Lung (tissue), 12 donors: ENCODE data around the gene ITPK1. TPM values are rescaled to one million over a fixed set of nuclear protein-coding genes. Genes with fewer than 3 reads are reported as not detected.
A peak's percentile ranks its signal among the peaks of the same experiment; 100 is the strongest.

Experiments
- ATAC-seq: fragments of 200-7000 bp; cut with Tn5 transposase; one replicate; pipeline ENCODE4 v1.9.1; 2020; ENCODE audit warnings: moderate number of reproducible peaks; ENCODE audit not compliant: insufficient read depth, low FRiP score
- DNase-seq, 3 donors: peaks; one replicate each; pipeline ENCODE4 v3.0.0-alpha.2; 2013 to 2017
- H3K27ac ChIP-seq, 2 donors: one replicate each; pipeline ENCODE4 v1.5.1; 2013; ENCODE audit warnings: mild to moderate bottlenecking in 2 of 2, moderate library complexity in 2 of 2, control low read depth in 1 of 2, inconsistent platforms in 1 of 2, low read depth in 1 of 2, low read length in 1 of 2
- H3K27me3 ChIP-seq, 3 donors: one replicate each; pipeline ENCODE4 v1.5.1; 2013; ENCODE audit warnings: low read length in 2 of 3; ENCODE audit not compliant: control insufficient read depth in 3 of 3, insufficient read depth in 3 of 3
- H3K36me3 ChIP-seq, 4 donors: one replicate each; pipeline ENCODE4 v1.5.1; 2013; ENCODE audit warnings: low read length in 4 of 4, mild to moderate bottlenecking in 1 of 4, moderate library complexity in 1 of 4; ENCODE audit not compliant: control insufficient read depth in 4 of 4, insufficient read depth in 4 of 4
- H3K4me1 ChIP-seq, 5 donors: one replicate each; pipeline ENCODE4 v1.5.1; 2013; ENCODE audit warnings: low read length in 5 of 5, mild to moderate bottlenecking in 2 of 5, moderate library complexity in 1 of 5; ENCODE audit not compliant: control insufficient read depth in 5 of 5, insufficient read depth in 5 of 5
- H3K4me3 ChIP-seq: one replicate; pipeline ENCODE4 v1.5.1; 2013; ENCODE audit warnings: mild to moderate bottlenecking, control low read depth, moderate library complexity
- H3K9ac ChIP-seq, 2 donors: one replicate each; pipeline ENCODE4 v1.5.1; 2013; ENCODE audit warnings: low read length in 2 of 2, control low read depth in 1 of 2; ENCODE audit not compliant: insufficient read depth in 1 of 2
- H3K9me3 ChIP-seq, 4 donors: one replicate each; pipeline ENCODE4 v1.5.1; 2013; ENCODE audit warnings: low read length in 3 of 4, mild to moderate bottlenecking in 1 of 4, moderate library complexity in 1 of 4; ENCODE audit not compliant: control insufficient read depth in 4 of 4, insufficient read depth in 3 of 4
- WGBS, 2 donors: extraction: QIAGEN DNeasy Blood & Tissue Kit; methylation state at CpG; one replicate each; pipeline ENCODE4 v1.1.7; 2013; 5-methylcytosine and 5-hydroxymethylcytosine counted together
- polyA plus RNA-seq, 2 donors: library from polyadenylated mRNA; stranded (reverse); fragments of 200-250 nt; gene quantifications; one replicate each; pipeline ENCODE4 v1.2.1, GENCODE V29; 2013
- total RNA-seq, 2 donors: library from RNA; depleted of rRNA in 1 of 2; stranded (reverse); fragments of >200 nt in 1 of 2; gene quantifications; one replicate each; pipeline ENCODE4 v1.2.1, GENCODE V29; 2014 to 2021
- TF ChIP-seq, protein P1 (sequence below): IDR thresholded peaks from 2 replicates; pipeline ENCODE4 v1.5.1; 2012; ENCODE audit warnings: mild to moderate bottlenecking; ENCODE audit errors: control extremely low read depth, extremely low read depth
- donor health status: control.
- donor health status: control.
- donor health status: Bipolar disorder and iron deficiency.
- donor health status: healthy.
- donor health status: DM: yes; HTN: yes; CAD: no.

ITPK1 gene
- total and polyA plus RNA-seq, 4 donors: 17.5 to 99.4 (median 45.3) TPM

DNA sequence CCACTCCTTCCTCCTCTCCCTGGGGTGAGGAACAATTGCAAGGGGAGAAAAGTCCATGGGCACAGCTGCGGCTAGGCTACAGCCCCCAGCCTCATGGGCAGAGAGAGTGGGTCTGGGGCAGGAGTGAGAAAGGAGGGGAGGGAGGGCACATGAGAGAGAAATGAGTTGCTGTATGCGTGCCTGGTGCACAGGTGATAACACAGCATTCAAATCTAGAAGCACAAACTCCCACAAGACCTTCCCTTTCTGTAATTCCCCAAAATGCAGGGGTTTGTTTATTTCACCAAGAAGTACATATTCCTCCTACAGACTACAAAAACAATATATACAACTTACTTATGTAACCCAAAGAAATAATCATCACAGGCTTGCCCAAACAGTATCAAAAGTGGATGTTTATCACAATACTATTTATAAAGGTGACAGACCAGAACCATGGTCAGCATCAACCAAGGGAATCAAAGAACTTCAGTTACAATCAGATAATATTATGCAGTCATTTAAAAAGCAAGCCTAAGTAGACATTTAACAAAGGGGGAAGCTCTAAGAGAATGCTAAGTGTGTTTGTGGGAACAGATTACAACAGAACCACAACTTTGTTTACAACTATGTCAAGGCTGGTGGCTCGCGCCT, 54.2 kb downstream of the ITPK1 start:
- TF ChIP-seq, protein P1, sequence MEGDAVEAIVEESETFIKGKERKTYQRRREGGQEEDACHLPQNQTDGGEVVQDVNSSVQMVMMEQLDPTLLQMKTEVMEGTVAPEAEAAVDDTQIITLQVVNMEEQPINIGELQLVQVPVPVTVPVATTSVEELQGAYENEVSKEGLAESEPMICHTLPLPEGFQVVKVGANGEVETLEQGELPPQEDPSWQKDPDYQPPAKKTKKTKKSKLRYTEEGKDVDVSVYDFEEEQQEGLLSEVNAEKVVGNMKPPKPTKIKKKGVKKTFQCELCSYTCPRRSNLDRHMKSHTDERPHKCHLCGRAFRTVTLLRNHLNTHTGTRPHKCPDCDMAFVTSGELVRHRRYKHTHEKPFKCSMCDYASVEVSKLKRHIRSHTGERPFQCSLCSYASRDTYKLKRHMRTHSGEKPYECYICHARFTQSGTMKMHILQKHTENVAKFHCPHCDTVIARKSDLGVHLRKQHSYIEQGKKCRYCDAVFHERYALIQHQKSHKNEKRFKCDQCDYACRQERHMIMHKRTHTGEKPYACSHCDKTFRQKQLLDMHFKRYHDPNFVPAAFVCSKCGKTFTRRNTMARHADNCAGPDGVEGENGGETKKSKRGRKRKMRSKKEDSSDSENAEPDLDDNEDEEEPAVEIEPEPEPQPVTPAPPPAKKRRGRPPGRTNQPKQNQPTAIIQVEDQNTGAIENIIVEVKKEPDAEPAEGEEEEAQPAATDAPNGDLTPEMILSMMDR: no peak
- Histone ChIP-seq H3K4me1 (peaks cover 4 to 11% (median 7%) of the 10 kb centered on the region in 5 donors), H3K27ac (no peak overlapping the region), H3K36me3 (peaks cover 0 to 2% (median 0%) of the 10 kb centered on the region in 4 donors), H3K9ac (no peak overlapping the region), H3K9me3 (peaks cover 0 to 4% (median 0%) of the 10 kb centered on the region in 4 donors), H3K27me3 (no peaks in the 10 kb centered on the region), H3K4me3 (no peak overlapping the region)
- DNase-seq (no peak), ATAC-seq (no peak)
- 76% methylated on average over 4 of the region's 4 CpGs for WGBS, 2 donors

DNA sequence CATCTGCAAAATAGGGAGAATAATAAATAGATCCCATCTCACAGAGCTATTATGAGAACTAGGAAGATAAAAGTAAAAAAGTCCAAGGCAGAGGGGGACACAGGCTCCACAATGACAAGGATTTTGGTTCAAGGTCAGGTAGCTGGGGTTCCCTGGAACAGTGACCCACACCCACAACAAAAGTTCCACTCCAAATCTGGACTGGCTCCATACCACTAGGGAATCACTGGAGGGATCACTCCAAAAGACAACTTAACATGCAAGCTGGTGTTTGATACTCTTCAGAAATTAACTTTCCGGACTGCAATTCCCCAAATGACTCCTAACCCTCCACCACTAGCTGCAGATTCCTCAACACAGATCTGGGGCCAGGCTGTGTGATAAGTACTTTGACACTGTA, 54.9 kb downstream of the ITPK1 start:
- 86 to 100% methylated on average over 1 of the region's 1 CpG for WGBS, 2 donors
- TF ChIP-seq, protein P1: no peak
- Histone ChIP-seq H3K27me3 (no peaks in the 10 kb centered on the region), H3K4me3 (no peak overlapping the region), H3K27ac (no peak overlapping the region), H3K36me3 (peaks cover 0 to 2% (median 0%) of the 10 kb centered on the region in 4 donors), H3K4me1 (peaks cover 3 to 12% (median 9%) of the 10 kb centered on the region in 5 donors), H3K9ac (no peak overlapping the region), H3K9me3 (peaks cover 0 to 4% (median 0%) of the 10 kb centered on the region in 4 donors)
- DNase-seq: no peak
- no peak for ATAC-seq

- Histone ChIP-seq H3K4me1 (peaks cover 0 to 12% (median 5%) of the 10 kb centered on the region in 5 donors), H3K27me3 (no peaks in the 10 kb centered on the region), H3K9ac (no peak overlapping the region), H3K4me3 (no peak overlapping the region), H3K36me3 (peaks cover 0 to 2% (median 0%) of the 10 kb centered on the region in 4 donors), H3K9me3 (peaks cover 0 to 4% (median 0%) of the 10 kb centered on the region in 4 donors), H3K27ac (no peak overlapping the region)
- WGBS, 2 donors: 73% methylated on average over 9 of the region's 9 CpGs
- ATAC-seq (no peak), DNase-seq (peak in 1 of 3 donors; percentile 31)
- TF ChIP-seq, protein P1: no peak
Observed at GRCh38 chr14:93059917-93060545, 55.7 kb downstream of the ITPK1 start.
